Measurements from ENCODE around the gene TTC12.

The TTC12 gene

GRCh38 chr11:113278481-113278880, 35.9 kb upstream of the TTC12 start:
- H3K27ac Mint-ChIP-seq: no peak overlapping the region
- no peaks in the 10 kb centered on the region for H3K4me1 Mint-ChIP-seq (ENCODE audit: low read depth)

GRCh38 chr11:113278925-113279324, 35.5 kb upstream of the TTC12 start:
- no peak for DNase-seq
- no peaks in the 10 kb centered on the region for H3K9me3 Mint-ChIP-seq
- H3K36me3 Mint-ChIP-seq (ENCODE audit: low read depth): no peaks in the 10 kb centered on the region
- H3K27me3 Mint-ChIP-seq: no peaks in the 10 kb centered on the region
- no peak overlapping the region for H3K27ac Mint-ChIP-seq
- no peaks in the 10 kb centered on the region for H3K4me1 Mint-ChIP-seq (ENCODE audit: low read depth)
- H3K4me3 Mint-ChIP-seq: no peak overlapping the region

More at GRCh38 chr11:113278481-113278880, 35.9 kb upstream of the TTC12 start:
- Mint-ChIP-seq H3K27me3 (no peaks in the 10 kb centered on the region), H3K9me3 (no peaks in the 10 kb centered on the region), H3K36me3 (ENCODE audit: low read depth) (no peaks in the 10 kb centered on the region), H3K4me3 (no peak overlapping the region)
- DNase-seq: no peak

GRCh38 chr11:113279591-113279990, 34.8 kb upstream of the TTC12 start:
- H3K36me3 Mint-ChIP-seq (ENCODE audit: low read depth): no peaks in the 10 kb centered on the region
- H3K27ac Mint-ChIP-seq: no peak overlapping the region
- H3K4me1 Mint-ChIP-seq (ENCODE audit: low read depth): no peaks in the 10 kb centered on the region
- H3K4me3 Mint-ChIP-seq: no peak overlapping the region
- no peak for DNase-seq
- H3K9me3 Mint-ChIP-seq: no peaks in the 10 kb centered on the region
- H3K27me3 Mint-ChIP-seq: no peaks in the 10 kb centered on the region

- Mint-ChIP-seq H3K27ac (no peak overlapping the region), H3K27me3 (no peaks in the 10 kb centered on the region), H3K36me3 (ENCODE audit: low read depth) (no peaks in the 10 kb centered on the region), H3K4me1 (ENCODE audit: low read depth) (no peaks in the 10 kb centered on the region), H3K9me3 (no peaks in the 10 kb centered on the region), H3K4me3 (no peak overlapping the region)
- DNase-seq: no peak
Observed at GRCh38 chr11:113281052-113281725, 33.2 kb upstream of the TTC12 start.

DNA sequence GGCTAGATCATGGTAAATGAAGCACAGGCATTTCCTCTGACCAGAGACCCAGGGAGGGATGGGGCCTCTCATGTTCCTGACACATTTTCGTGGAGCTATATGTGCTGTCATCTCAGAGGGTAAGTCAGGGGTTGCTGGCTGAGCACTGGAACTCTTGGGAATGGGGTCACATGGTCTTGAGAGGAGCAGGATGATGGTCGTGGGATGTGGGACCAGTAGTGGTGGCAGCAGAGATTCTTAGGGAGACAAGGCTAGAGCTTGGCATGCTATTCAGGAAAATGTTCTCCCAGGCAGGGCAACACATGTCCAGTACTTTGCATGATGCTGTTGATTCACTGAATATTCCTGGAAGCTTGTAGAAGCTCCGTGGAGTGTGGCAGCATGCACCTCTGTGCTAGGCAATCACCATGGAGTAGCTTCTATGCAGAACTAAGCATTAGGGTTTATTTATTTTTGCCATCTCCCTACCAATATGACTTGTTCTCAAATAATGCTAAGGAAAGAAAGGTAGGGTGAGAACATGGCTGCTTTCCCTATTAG, 31.4 kb upstream of the TTC12 start:
- Mint-ChIP-seq H3K36me3 (ENCODE audit: low read depth) (no peaks in the 10 kb centered on the region), H3K4me3 (no peak overlapping the region), H3K27ac (no peak overlapping the region), H3K9me3 (no peaks in the 10 kb centered on the region), H3K4me1 (ENCODE audit: low read depth) (no peaks in the 10 kb centered on the region), H3K27me3 (no peaks in the 10 kb centered on the region)
- DNase-seq: no peak

GRCh38 chr11:113283881-113284280, 30.5 kb upstream of the TTC12 start:
- no peaks in the 10 kb centered on the region for H3K27me3 Mint-ChIP-seq
- H3K4me1 Mint-ChIP-seq (ENCODE audit: low read depth): no peaks in the 10 kb centered on the region
- no peak for DNase-seq
- H3K4me3 Mint-ChIP-seq: no peak overlapping the region
- H3K27ac Mint-ChIP-seq: no peak overlapping the region
- no peaks in the 10 kb centered on the region for H3K36me3 Mint-ChIP-seq (ENCODE audit: low read depth)
- no peaks in the 10 kb centered on the region for H3K9me3 Mint-ChIP-seq

DNA sequence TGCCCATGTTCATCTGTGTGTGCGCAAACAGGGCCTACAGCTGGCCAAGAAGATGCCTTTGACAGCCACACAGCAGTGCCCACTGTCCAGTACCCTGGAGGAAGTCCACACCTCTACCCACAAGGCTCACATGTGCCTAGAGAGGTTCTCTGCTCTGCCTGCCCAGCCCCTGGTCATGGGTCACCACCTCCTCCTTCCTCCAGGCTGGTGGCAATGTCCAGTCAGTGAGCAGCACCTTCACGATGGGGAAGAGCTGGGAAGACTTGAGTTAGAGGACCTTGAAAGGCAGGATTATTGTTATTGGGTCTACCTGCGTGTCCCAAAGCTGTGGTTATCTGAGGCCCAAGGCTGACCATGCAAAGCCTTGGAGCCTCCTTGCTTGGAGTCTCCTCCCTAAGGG, 28.4 kb upstream of the TTC12 start:
- Mint-ChIP-seq H3K4me1 (ENCODE audit: low read depth) (no peaks in the 10 kb centered on the region), H3K27ac (no peak overlapping the region), H3K9me3 (no peaks in the 10 kb centered on the region), H3K36me3 (ENCODE audit: low read depth) (no peaks in the 10 kb centered on the region), H3K27me3 (no peaks in the 10 kb centered on the region), H3K4me3 (no peak overlapping the region)
- no peak for DNase-seq

DNA sequence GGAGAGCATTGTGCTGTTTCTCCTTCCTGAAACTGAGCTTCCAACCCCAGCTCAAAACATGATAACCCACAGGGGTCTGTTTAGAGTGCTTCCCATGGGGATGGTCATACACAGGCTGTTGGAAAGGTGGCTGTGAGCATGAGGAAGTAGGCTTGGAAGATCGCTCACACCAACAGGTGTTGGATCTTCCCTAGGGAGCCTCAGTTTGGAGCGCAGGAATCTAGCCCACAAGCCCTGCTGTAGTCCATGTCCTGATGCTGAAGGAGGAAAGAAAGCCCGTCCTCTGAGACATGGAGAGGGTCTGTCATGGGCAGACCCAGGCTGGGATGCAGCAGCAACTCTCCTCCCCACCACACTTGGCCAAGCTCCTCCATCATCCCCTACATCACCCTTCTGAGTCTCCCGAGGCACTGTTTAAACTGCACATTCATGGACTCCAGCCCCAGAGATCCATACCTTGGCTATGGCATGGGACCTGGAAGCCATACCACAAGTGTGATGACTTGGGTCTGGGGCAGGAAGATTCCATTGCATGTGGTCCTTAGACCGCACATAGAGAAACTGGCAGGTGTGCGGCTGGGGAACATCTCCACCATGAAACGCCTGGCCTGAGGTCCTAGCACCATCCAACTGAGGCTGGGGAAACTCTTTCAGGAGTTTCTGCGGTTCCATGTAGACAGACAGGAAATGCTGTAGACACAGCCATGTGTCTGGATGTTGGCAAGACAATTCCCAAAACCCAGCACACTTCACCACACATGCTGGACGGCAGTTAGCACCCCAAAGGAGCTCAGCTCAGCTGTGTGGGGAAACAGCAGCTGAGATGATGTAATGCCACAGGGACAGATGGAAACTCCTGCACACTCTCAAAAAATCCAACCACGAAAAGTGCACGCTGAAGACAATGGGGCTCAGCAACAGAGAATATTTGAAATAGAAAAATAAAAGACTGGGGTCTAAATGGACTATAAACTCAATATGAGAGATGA, 27.6 kb upstream of the TTC12 start:
- H3K4me3 Mint-ChIP-seq: no peak overlapping the region
- no peaks in the 10 kb centered on the region for H3K27me3 Mint-ChIP-seq
- no peaks in the 10 kb centered on the region for H3K9me3 Mint-ChIP-seq
- no peaks in the 10 kb centered on the region for H3K4me1 Mint-ChIP-seq (ENCODE audit: low read depth)
- H3K36me3 Mint-ChIP-seq (ENCODE audit: low read depth): no peaks in the 10 kb centered on the region
- H3K27ac Mint-ChIP-seq: no peak overlapping the region
- DNase-seq: no peak

- no peak overlapping the region for H3K4me3 Mint-ChIP-seq
- DNase-seq: no peak
- no peak overlapping the region for H3K27ac Mint-ChIP-seq
- no peaks in the 10 kb centered on the region for H3K36me3 Mint-ChIP-seq (ENCODE audit: low read depth)
- no peaks in the 10 kb centered on the region for H3K4me1 Mint-ChIP-seq (ENCODE audit: low read depth)
- H3K27me3 Mint-ChIP-seq: no peaks in the 10 kb centered on the region
- no peaks in the 10 kb centered on the region for H3K9me3 Mint-ChIP-seq
Observed at GRCh38 chr11:113287801-113288200, 26.6 kb upstream of the TTC12 start.

- Mint-ChIP-seq H3K36me3 (ENCODE audit: low read depth) (no peaks in the 10 kb centered on the region), H3K9me3 (no peaks in the 10 kb centered on the region), H3K27me3 (peaks cover under 1% of the 10 kb centered on the region), H3K27ac (no peak overlapping the region), H3K4me3 (no peak overlapping the region), H3K4me1 (ENCODE audit: low read depth) (no peaks in the 10 kb centered on the region)
- no peak for DNase-seq
Observed at GRCh38 chr11:113288286-113288863, 26.0 kb upstream of the TTC12 start.

DNA sequence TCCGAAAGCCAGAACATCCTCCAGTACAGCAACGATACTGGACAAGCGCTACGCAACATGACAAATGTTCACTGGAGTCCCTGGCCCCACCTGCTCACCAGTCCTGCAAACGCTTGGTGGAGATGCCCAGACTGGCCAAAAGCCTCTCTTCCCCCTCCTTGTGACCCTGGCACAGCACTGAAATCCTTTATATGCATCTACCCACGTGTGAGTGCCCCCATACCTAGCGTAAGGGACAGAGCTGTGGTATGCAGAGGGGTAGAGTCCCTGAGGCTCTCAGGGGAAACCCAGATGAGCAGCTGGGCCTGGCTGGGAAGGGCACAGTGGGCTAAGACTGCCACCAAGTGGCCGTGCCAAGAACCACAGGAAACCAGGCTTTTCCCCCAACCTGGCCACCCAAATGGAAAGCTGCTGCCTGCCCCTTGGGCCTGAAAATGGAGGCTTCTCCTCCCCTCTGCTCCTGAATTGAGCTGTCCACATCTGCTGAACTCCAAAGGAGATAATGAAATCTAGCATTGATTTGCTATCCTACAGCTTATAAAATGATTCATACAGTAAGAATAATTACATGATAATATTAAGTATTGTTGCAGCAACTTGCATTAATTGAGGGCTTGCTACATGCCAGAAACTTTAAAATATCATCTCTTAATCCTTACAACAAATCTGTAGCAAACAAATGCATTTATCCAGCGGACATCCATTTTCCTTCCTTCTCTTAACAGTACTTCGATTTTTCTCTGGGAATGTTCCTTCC, 24.8 kb upstream of the TTC12 start:
- Mint-ChIP-seq H3K9me3 (no peaks in the 10 kb centered on the region), H3K36me3 (ENCODE audit: low read depth) (no peaks in the 10 kb centered on the region), H3K4me3 (no peak overlapping the region), H3K27me3 (peaks cover 9% of the 10 kb centered on the region), H3K27ac (no peak overlapping the region), H3K4me1 (ENCODE audit: low read depth) (no peaks in the 10 kb centered on the region)
- peak; percentile 76 for DNase-seq

- DNase-seq: no peak
- H3K9me3 Mint-ChIP-seq: no peaks in the 10 kb centered on the region
- peaks cover 41% of the 10 kb centered on the region for H3K27me3 Mint-ChIP-seq
Observed at GRCh38 chr11:113293936-113294335, 20.4 kb upstream of the TTC12 start.

GRCh38 chr11:113295993-113296392, 18.4 kb upstream of the TTC12 start:
- H3K27ac Mint-ChIP-seq: no peak overlapping the region
- H3K36me3 Mint-ChIP-seq (ENCODE audit: low read depth): no peaks in the 10 kb centered on the region
- H3K9me3 Mint-ChIP-seq: no peaks in the 10 kb centered on the region
- H3K27me3 Mint-ChIP-seq: peaks cover 54% of the 10 kb centered on the region
- no peak overlapping the region for H3K4me3 Mint-ChIP-seq
- no peaks in the 10 kb centered on the region for H3K4me1 Mint-ChIP-seq (ENCODE audit: low read depth)
- no peak for DNase-seq

More at GRCh38 chr11:113293936-113294335, 20.4 kb upstream of the TTC12 start:
- H3K4me1 Mint-ChIP-seq (ENCODE audit: low read depth): no peaks in the 10 kb centered on the region
- H3K4me3 Mint-ChIP-seq: no peak overlapping the region
- H3K36me3 Mint-ChIP-seq (ENCODE audit: low read depth): no peaks in the 10 kb centered on the region
- no peak overlapping the region for H3K27ac Mint-ChIP-seq

All from activated T-cell treated with anti-CD3 and anti-CD28 coated beads, Interleukin-2, amount 50 U/mL, for 24 hours (primary cell).